ENCODE results near the gene IDH1. TPM values are rescaled to one million over a fixed set of nuclear protein-coding genes. Genes with fewer than 3 reads are reported as not detected.

IDH1 gene
- total RNA-seq, 1 donor from 2014 or later: 25.9 TPM

- TF ChIP-seq CTCF (IDR thresholded peaks at IDR 0.05): no peak
- Histone ChIP-seq H3K27me3 (no peaks in the 10 kb centered on the region), H3K4me3 (no peak overlapping the region), H3K4me1 (no peaks in the 10 kb centered on the region), H3K36me3 (peaks cover 52 to 61% of the 10 kb centered on the region in 2 donors), H3K9me3 (no peaks in the 10 kb centered on the region), H3K27ac (no peak overlapping the region)
- intact Hi-C loops (cut with DNase I): no loop called here
- no peak for DNase-seq (ENCODE audit: low spot score in 2 of 2)
Observed at GRCh38 chr2:208240619-208241209, 14.2 kb downstream of the IDH1 start.

GRCh38 chr2:208239770-208240493 is 14.9 kb downstream of the IDH1 start:
- Histone ChIP-seq H3K4me3 (no peak overlapping the region), H3K27ac (no peak overlapping the region), H3K4me1 (no peaks in the 10 kb centered on the region), H3K27me3 (no peaks in the 10 kb centered on the region), H3K9me3 (no peaks in the 10 kb centered on the region), H3K36me3 (peaks cover 50 to 57% of the 10 kb centered on the region in 2 donors)
- no peak for TF ChIP-seq CTCF (IDR thresholded peaks at IDR 0.05)
- DNase-seq (ENCODE audit: low spot score in 2 of 2): no peak
- intact Hi-C loops (cut with DNase I): no loop called here

- H3K36me3 ChIP-seq: peaks cover 26% of the 10 kb centered on the region in 2 donors
- no peak for DNase-seq (ENCODE audit: low spot score in 2 of 2)
- H3K27ac ChIP-seq: no peak overlapping the region
- intact Hi-C loops (cut with DNase I): no loop called here
- no peak for TF ChIP-seq CTCF (IDR thresholded peaks at IDR 0.05)
- H3K9me3 ChIP-seq: no peaks in the 10 kb centered on the region
- no peaks in the 10 kb centered on the region for H3K27me3 ChIP-seq
- H3K4me3 ChIP-seq: no peak overlapping the region
- no peaks in the 10 kb centered on the region for H3K4me1 ChIP-seq
Observed at GRCh38 chr2:208235860-208236259, 19.0 kb downstream of the IDH1 start.

GRCh38 chr2:208234786-208235185 is 20.1 kb downstream of the IDH1 start:
- Histone ChIP-seq H3K36me3 (peaks cover 21 to 22% of the 10 kb centered on the region in 2 donors), H3K9me3 (no peaks in the 10 kb centered on the region), H3K27ac (no peak overlapping the region), H3K27me3 (no peaks in the 10 kb centered on the region), H3K4me3 (no peak overlapping the region), H3K4me1 (no peaks in the 10 kb centered on the region)
- TF ChIP-seq CTCF (IDR thresholded peaks at IDR 0.05): no peak
- DNase-seq (ENCODE audit: low spot score in 2 of 2): no peak
- intact Hi-C loops (cut with DNase I): no loop called here

- no peaks in the 10 kb centered on the region for H3K36me3 ChIP-seq
Observed at GRCh38 chr2:208228476-208228875, 26.4 kb downstream of the IDH1 start.

More at GRCh38 chr2:208228476-208228875, 26.4 kb downstream of the IDH1 start:
- TF ChIP-seq CTCF (IDR thresholded peaks at IDR 0.05): no peak
- intact Hi-C loops (cut with DNase I): no loop called here
- no peaks in the 10 kb centered on the region for H3K9me3 ChIP-seq
- H3K4me3 ChIP-seq: no peak overlapping the region
- no peaks in the 10 kb centered on the region for H3K27me3 ChIP-seq
- DNase-seq (ENCODE audit: low spot score in 2 of 2): no peak
- H3K4me1 ChIP-seq: no peaks in the 10 kb centered on the region
- no peak overlapping the region for H3K27ac ChIP-seq

Measured in ascending aorta (tissue), 2 donors.